GM23248 (cell line): ENCODE results near the gene MDH2. TPM values are rescaled to one million over a fixed set of nuclear protein-coding genes. Genes with fewer than 3 reads are reported as not detected.
A peak's percentile ranks its signal among the peaks of the same experiment; 100 is the strongest.

Experiments used
- DNase-seq: peaks from one replicate; pipeline ENCODE4 v3.0.0-alpha.2; 2015
- H2AFZ ChIP-seq: fragments of 200-600 bp; sonication (generic); 2 replicates; pipeline ENCODE4 v1.6.1; 2016; ENCODE audit warnings: antibody characterized with exemption
- H3F3A ChIP-seq: fragments of 200-600 bp; sonication (generic); 2 replicates; pipeline ENCODE4 v1.6.1; 2016; ENCODE audit warnings: mild to moderate bottlenecking, antibody characterized with exemption, mixed run types; ENCODE audit not compliant: insufficient read depth
- H3K27ac ChIP-seq: fragments of 200-600 bp; sonication (generic); 2 replicates; pipeline ENCODE4 v1.5.1; 2016; ENCODE audit warnings: mild to moderate bottlenecking
- H3K27me3 ChIP-seq: fragments of 200-600 bp; sonication (generic); replicated peaks from 2 replicates; pipeline ENCODE4 v1.6.1; 2016; ENCODE audit warnings: mild to moderate bottlenecking; ENCODE audit not compliant: insufficient read depth
- H3K36me3 ChIP-seq: fragments of 200-600 bp; sonication (generic); 2 replicates; pipeline ENCODE4 v1.6.1; 2016; ENCODE audit warnings: low read depth, mild to moderate bottlenecking
- H3K4me1 ChIP-seq: fragments of 200-600 bp; sonication (generic); 2 replicates; pipeline ENCODE4 v1.6.1; 2016; ENCODE audit warnings: mild to moderate bottlenecking; ENCODE audit not compliant: insufficient read depth
- H3K4me2 ChIP-seq: fragments of 200-600 bp; sonication (generic); one replicate; pipeline ENCODE4 v1.6.1; 2016; ENCODE audit warnings: mild to moderate bottlenecking; ENCODE audit not compliant: unreplicated experiment
- H3K4me3 ChIP-seq: fragments of 200-600 bp; sonication (generic); 2 replicates; pipeline ENCODE4 v1.5.1; 2016; ENCODE audit warnings: mild to moderate bottlenecking
- H3K79me2 ChIP-seq: fragments of 200-600 bp; sonication (generic); 2 replicates; pipeline ENCODE4 v1.6.1; 2016; ENCODE audit warnings: mild to moderate bottlenecking; ENCODE audit not compliant: insufficient read depth
- H3K9ac ChIP-seq: fragments of 200-600 bp; sonication (generic); 2 replicates; pipeline ENCODE4 v1.6.1; 2016; ENCODE audit warnings: mild to moderate bottlenecking
- H3K9me2 ChIP-seq: fragments of 200-600 bp; sonication (generic); 2 replicates; pipeline ENCODE4 v1.6.1; 2016; ENCODE audit warnings: mixed run types, mild to moderate bottlenecking, moderate library complexity; ENCODE audit not compliant: insufficient read depth
- H3K9me3 ChIP-seq: fragments of 200-600 bp; sonication (generic); one replicate; pipeline ENCODE4 v1.6.1; 2017; ENCODE audit warnings: low read depth
- H4K20me1 ChIP-seq: fragments of 200-600 bp; sonication (generic); 2 replicates; pipeline ENCODE4 v1.6.0; 2016; ENCODE audit not compliant: insufficient read depth
- EZH2 ChIP-seq: fragments of 200-600 bp; sonication (generic); IDR thresholded peaks from 2 replicates; pipeline ENCODE4 v1.6.1; 2018; ENCODE audit warnings: antibody characterized with exemption, mild to moderate bottlenecking; ENCODE audit not compliant: insufficient read depth, poor library complexity, severe bottlenecking
- EZH2phosphoT487 ChIP-seq: fragments of 200-600 bp; sonication (generic); IDR thresholded peaks from 2 replicates; pipeline ENCODE4 v1.6.1; 2018; ENCODE audit warnings: antibody characterized with exemption, moderate library complexity, mild to moderate bottlenecking, low read depth; ENCODE audit not compliant: insufficient read depth
- WGBS, 2 experiments: methylation state at CpG; one replicate each; pipeline ENCODE4 v1.1.6; 2015 to 2017; ENCODE audit warnings: low lambda C conversion rate in 2 of 2, low coverage in 1 of 2; ENCODE audit errors: missing lambda C conversion rate in 2 of 2; 5-methylcytosine and 5-hydroxymethylcytosine counted together
- in situ Hi-C: fragments of 300-500 bp; cut with MboI; formaldehyde crosslinking; loops from 2 replicates; pipeline ENCODE4 v1.15.0; 2020
- polyA plus RNA-seq: library from polyadenylated mRNA; unstranded; fragments of >200 nt; fragmentation: Nextera tagmentation; extraction: Ambion mirVana; gene quantifications from 2 replicates; pipeline ENCODE4 v1.2.1, GENCODE V29; 2016
- total RNA-seq: library from RNA; depleted of rRNA; stranded (reverse); fragments of >200 nt; shearing (Covaris generic); gene quantifications from 2 replicates; pipeline ENCODE4 v1.2.3, GENCODE V29; 2014

MDH2 gene
- total and polyA plus RNA-seq, 2 experiments from 2014 or later, result 72.4 to 250 TPM

GRCh38 chr7:76037310-76037709 lies 10.6 kb upstream of the MDH2 start:
- Histone ChIP-seq H3K4me2 (peak overlapping the region; percentile 42), H2AFZ (no peak overlapping the region), H3K27ac (peak overlapping the region; percentile 43)

DNA sequence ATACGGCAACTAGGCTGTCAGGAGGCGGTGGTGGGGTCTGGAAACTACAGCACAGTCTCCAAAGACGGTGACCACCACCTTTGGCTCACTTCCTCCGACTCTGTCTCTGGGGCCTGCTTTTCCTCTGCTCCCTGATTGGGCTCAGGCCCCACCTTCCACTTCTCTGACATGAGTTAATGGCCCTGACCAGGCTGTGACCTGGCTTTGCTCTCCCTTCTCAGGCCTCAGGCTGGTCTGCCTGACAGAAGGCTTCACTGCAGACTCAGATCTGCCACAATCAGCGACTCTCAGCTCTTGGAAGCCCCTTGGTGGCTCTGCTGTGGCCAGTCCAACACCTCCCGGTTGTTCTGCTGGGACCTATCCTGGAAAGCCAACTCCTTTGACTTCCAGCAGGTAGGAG lies 7.8 kb upstream of the MDH2 start:
- Histone ChIP-seq H3K4me3 (no peak overlapping the region), H4K20me1 (no peaks in the 10 kb centered on the region), H2AFZ (no peak overlapping the region), H3K9ac (no peak overlapping the region), H3K9me2 (no peaks in the 10 kb centered on the region), H3K4me1 (peaks cover 20% of the 10 kb centered on the region), H3K9me3 (no peaks in the 10 kb centered on the region), H3K4me2 (no peak overlapping the region), H3F3A (peaks cover 16% of the 10 kb centered on the region; the same call in 1 of the 2 replicates), H3K36me3 (no peaks in the 10 kb centered on the region), H3K79me2 (peaks cover 60% of the 10 kb centered on the region), H3K27ac (no peak overlapping the region), H3K27me3 (no peaks in the 10 kb centered on the region)
- in situ Hi-C loops, result no loop called here
- TF ChIP-seq EZH2phosphoT487 (no peak), EZH2 (no peak)
- 72 to 81% methylated on average over 6 of the region's 6 CpGs for WGBS, 2 experiments
- no peak for DNase-seq

More at GRCh38 chr7:76037310-76037709, 10.6 kb upstream of the MDH2 start:
- Histone ChIP-seq H3K4me1 (peaks cover 9% of the 10 kb centered on the region), H3K36me3 (no peaks in the 10 kb centered on the region), H3F3A (peaks cover 7% of the 10 kb centered on the region; the same call in 1 of the 2 replicates), H3K9me2 (no peaks in the 10 kb centered on the region), H3K9me3 (no peaks in the 10 kb centered on the region), H4K20me1 (no peaks in the 10 kb centered on the region), H3K79me2 (peaks cover 39% of the 10 kb centered on the region), H3K4me3 (no peak overlapping the region), H3K27me3 (no peaks in the 10 kb centered on the region), H3K9ac (no peak overlapping the region)
- TF ChIP-seq EZH2phosphoT487 (no peak), EZH2 (no peak)
- WGBS, 2 experiments, result 8% methylated on average over 5 of the region's 5 CpGs
- DNase-seq, result peak; percentile 98
- in situ Hi-C loops, result no loop called here

DNA sequence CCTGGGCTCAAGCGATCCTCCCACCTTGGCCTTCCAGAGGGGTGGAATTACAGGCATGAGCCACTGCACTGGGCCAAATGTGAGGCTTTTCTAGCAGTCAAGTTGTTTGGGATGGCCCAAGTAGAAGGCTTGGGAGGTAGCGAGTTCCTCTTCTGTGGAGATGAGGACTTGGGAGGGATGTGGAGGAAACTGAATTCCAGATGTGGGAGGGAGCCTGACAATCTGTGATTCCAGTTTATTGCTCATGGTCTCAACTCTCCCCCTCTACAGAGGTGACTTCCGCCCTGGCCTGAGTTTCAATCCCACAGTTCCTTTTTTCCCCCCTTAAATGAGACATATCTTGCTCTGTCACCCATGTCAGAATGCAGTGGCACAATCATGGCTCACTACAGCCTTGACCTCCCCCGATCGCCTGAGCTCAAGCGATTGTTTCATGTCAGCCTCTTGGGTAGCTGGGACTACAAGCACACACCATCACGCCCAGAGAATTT lies 3.5 kb upstream of the MDH2 start:
- Histone ChIP-seq H3K27me3 (no peaks in the 10 kb centered on the region), H3K9me3 (no peaks in the 10 kb centered on the region), H3K27ac (no peak overlapping the region), H3K79me2 (peaks cover 89% of the 10 kb centered on the region), H3K36me3 (no peaks in the 10 kb centered on the region), H3K4me2 (no peak overlapping the region), H3F3A (0 out of 2 replicates have a peak, but pooled peaks cover 16% of the 10 kb centered on the region), H3K9me2 (no peaks in the 10 kb centered on the region), H2AFZ (no peak overlapping the region), H3K4me3 (no peak overlapping the region), H3K4me1 (peaks cover 22% of the 10 kb centered on the region), H3K9ac (0 out of 2 replicates have a peak overlapping the region, but pooled peaks have one; percentile 10), H4K20me1 (no peaks in the 10 kb centered on the region)
- DNase-seq, result no peak
- WGBS, 2 experiments, result 85 to 92% methylated on average over 7 of the region's 7 CpGs
- in situ Hi-C loops, result no loop called here
- TF ChIP-seq EZH2, result no peak
- no peak for TF ChIP-seq EZH2phosphoT487

GRCh38 chr7:76047305-76047810 lies 548 bp upstream of the MDH2 start:
- peak overlapping the region; percentile 86 for H3K4me2 ChIP-seq
- H3K4me1 ChIP-seq, result peaks cover 23% of the 10 kb centered on the region
- in situ Hi-C loops, result no loop called here
- H3K9ac ChIP-seq, result peak overlapping the region; percentile 99
- H3K9me2 ChIP-seq, result no peaks in the 10 kb centered on the region
- H2AFZ ChIP-seq, result peak overlapping the region; percentile 82
- DNase-seq, result peak; percentile 53
- 0 out of 2 replicates have a peak, but pooled peaks cover 16% of the 10 kb centered on the region for H3F3A ChIP-seq
- no peaks in the 10 kb centered on the region for H3K36me3 ChIP-seq
- peak overlapping the region; percentile 97 for H3K27ac ChIP-seq
- H3K4me3 ChIP-seq, result peak overlapping the region; percentile 95
- H3K79me2 ChIP-seq, result peaks cover 96% of the 10 kb centered on the region
- H3K27me3 ChIP-seq, result no peaks in the 10 kb centered on the region
- WGBS, 2 experiments, result 4 to 6% methylated on average over 16 to 21 of the region's 21 CpGs
- TF ChIP-seq EZH2phosphoT487 (no peak), EZH2 (no peak)
- no peaks in the 10 kb centered on the region for H3K9me3 ChIP-seq
- no peaks in the 10 kb centered on the region; the same call in 1 of the 2 replicates for H4K20me1 ChIP-seq
